Heart right ventricle (tissue), 16 donors: ENCODE results near the gene BPIFB4. TPM values are rescaled to one million over a fixed set of nuclear protein-coding genes. Genes with fewer than 3 reads are reported as not detected.

Source experiments
- ATAC-seq, 8 donors: fragments of 200-7000 bp; cut with Tn5 transposase; one replicate each; pipeline ENCODE4 v1.9.1; 2020; ENCODE audit warnings: mild to moderate bottlenecking in 8 of 8, moderate library complexity in 8 of 8, moderate number of reproducible peaks in 1 of 8
- DNase-seq, 2 donors: peaks; one replicate each; pipeline ENCODE4 v3.0.0-alpha.2; 2020
- H3K27ac ChIP-seq, 10 donors: fragments of 200-600 bp; sonication (generic) in 2 of 10; one replicate each; pipeline versions ENCODE4 v1.5.0 to v1.8.0; 2020 to 2022; ENCODE audit warnings: mild to moderate bottlenecking in 3 of 10
- H3K27me3 ChIP-seq, 7 donors: fragments of 200-600 bp; one replicate each; pipeline ENCODE4 v1.8.0; 2021 to 2022; ENCODE audit warnings: mild to moderate bottlenecking in 2 of 7
- H3K36me3 ChIP-seq, 9 donors: fragments of 200-600 bp; sonication (generic) in 1 of 9; one replicate each; pipeline versions ENCODE4 v1.5.0 to v1.8.0; 2020 to 2022; ENCODE audit warnings: mild to moderate bottlenecking in 2 of 9
- H3K4me1 ChIP-seq, 9 donors: fragments of 200-600 bp; sonication (generic) in 1 of 9; one replicate each; pipeline versions ENCODE4 v1.5.0 to v1.8.0; 2020 to 2022; ENCODE audit warnings: mild to moderate bottlenecking in 4 of 9
- H3K4me3 ChIP-seq, 10 donors: fragments of 200-600 bp; sonication (generic) in 2 of 10; one replicate each; pipeline versions ENCODE4 v1.5.0 to v1.8.0; 2020 to 2022; ENCODE audit warnings: mild to moderate bottlenecking in 7 of 10, moderate library complexity in 2 of 10
- H3K9me3 ChIP-seq, 11 donors: fragments of 200-600 bp in 10 of 11; sonication (generic) in 2 of 11; one replicate each; pipeline versions ENCODE4 v1.5.0 to v1.8.0; 2013 to 2022; ENCODE audit warnings: mild to moderate bottlenecking in 2 of 11, control low read depth in 1 of 11, moderate library complexity in 1 of 11
- CTCF ChIP-seq, 9 donors: fragments of 200-600 bp; sonication (generic) in 2 of 9; IDR thresholded peaks; one replicate each; pipeline versions ENCODE4 v1.5.0 to v1.8.0; 2021 to 2022; ENCODE audit warnings: antibody characterized with exemption in 9 of 9, mild to moderate bottlenecking in 5 of 9, moderate library complexity in 1 of 9
- WGBS, 2 donors: extraction: QIAGEN DNeasy Blood & Tissue Kit; methylation state at CpG; one replicate each; pipeline ENCODE4 v1.1.7; 2013; ENCODE audit warnings: inconsistent platforms in 1 of 2; 5-methylcytosine and 5-hydroxymethylcytosine counted together
- intact Hi-C, 10 donors: fragments of 100-400 bp; cut with DNase I; formaldehyde crosslinking; loops; one replicate each; pipeline versions ENCODE4 v1.11.1 to v1.14.2; 2022
- polyA plus RNA-seq, 2 donors: library from polyadenylated mRNA; stranded (reverse); fragments of 200-250 nt; gene quantifications; one replicate each; pipeline ENCODE4 v1.2.3, GENCODE V29; 2013
- total RNA-seq, 10 donors: library from RNA; stranded (reverse); fragmentation: NEBNext Ultra II Directional in 3 of 10; extraction: Animal tissue kit (Norgen Biotek cat#: 25700) in 3 of 10; gene quantifications; one replicate each; pipeline versions ENCODE4 v1.2.1 to v1.2.4, GENCODE V29; 2021 to 2023
- donor health status: Arrhythmogenic right ventricular cardiomyopathy.
- donor health status: ischemic (EF 13 %, LVEDD 7.1; RV severe dilation, severe dysfunction).
- donor health status: healthy with polysubstance abuse.
- donor health status: DM: no; HTN: yes; CAD: no.
- donor health status: DM: no; HTN: no; CAD: no.
- donor health status: ischemic (EF 25% LVEDD 6.9; RV normal size, moderate dysfunction).
- donor health status: ischemic (EF 25% LVEDD 5.7; RV mildly dilated, moderate dysfunction).
- donor health status: healthy.
- donor health status: DM: yes; HTN: yes; CAD: no.
- donor health status: Ischemic cardiomyopathy.
- donor health status: ischemic (EF 35%, LVEDD 5.7; RV mildly dilated, moderate dysfunction).
- donor health status: nonischemic (EF 11% LVEDD 7.7; RV severe dilation, severe dysfunction).
- donor health status: DM: yes; HTN: yes; CAD: no.
- donor health status: PGD.
- donor health status: ischemic (EF 29% LVEDD 5.4; RV normal size, mild dysfunction).
- donor health status: nonischemic (EF 23%, LVEDD 6.1; RV moderate dilation, normal function).

BPIFB4 gene
- total and polyA plus RNA-seq, 12 donors = not detected

DNA sequence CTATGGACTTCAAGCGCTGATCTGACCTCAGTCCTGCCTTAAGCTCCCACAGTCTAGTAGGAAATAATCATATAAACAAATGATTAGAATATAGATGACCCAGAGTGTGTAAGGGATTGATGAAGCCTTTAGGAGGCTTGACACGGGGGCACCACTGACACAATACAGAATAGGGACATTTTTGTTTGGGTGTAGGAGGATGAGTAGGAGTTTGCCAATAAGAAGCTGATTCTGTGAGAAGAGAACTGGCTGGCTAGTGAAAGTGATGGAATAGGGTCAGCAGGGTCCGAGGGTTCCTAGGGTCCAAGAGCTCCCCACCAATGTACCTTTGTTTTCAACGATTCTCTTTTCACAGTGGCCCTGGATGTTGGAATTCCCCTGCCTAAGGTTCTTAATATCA, 7.1 kb upstream of the BPIFB4 start:
- Histone ChIP-seq H3K36me3 (no peaks in the 10 kb centered on the region), H3K4me1 (no peaks in the 10 kb centered on the region), H3K27ac (no peak overlapping the region), H3K9me3 (peaks cover 0 to 6% (median 0%) of the 10 kb centered on the region in 11 donors), H3K4me3 (no peak overlapping the region), H3K27me3 (peaks cover 0 to 23% (median 15%) of the 10 kb centered on the region in 7 donors)
- WGBS, 2 donors = 85 to 86% methylated on average over 4 of the region's 4 CpGs
- intact Hi-C loops = no loop called here
- DNase-seq (no peak), ATAC-seq (no peak)
- no peak for TF ChIP-seq CTCF (IDR thresholded peaks at IDR 0.05)

GRCh38 chr20:33072813-33073212, 6.6 kb upstream of the BPIFB4 start:
- Histone ChIP-seq H3K4me3 (no peak overlapping the region), H3K27ac (no peak overlapping the region), H3K9me3 (peaks cover 0 to 6% (median 0%) of the 10 kb centered on the region in 11 donors), H3K27me3 (peaks cover 0 to 27% (median 15%) of the 10 kb centered on the region in 7 donors), H3K4me1 (no peaks in the 10 kb centered on the region), H3K36me3 (no peaks in the 10 kb centered on the region)
- intact Hi-C loops = no loop called here
- DNase-seq (no peak), ATAC-seq (no peak)
- WGBS, 2 donors = 79 to 86% methylated on average over 2 of the region's 2 CpGs
- no peak for TF ChIP-seq CTCF (IDR thresholded peaks at IDR 0.05)

DNA sequence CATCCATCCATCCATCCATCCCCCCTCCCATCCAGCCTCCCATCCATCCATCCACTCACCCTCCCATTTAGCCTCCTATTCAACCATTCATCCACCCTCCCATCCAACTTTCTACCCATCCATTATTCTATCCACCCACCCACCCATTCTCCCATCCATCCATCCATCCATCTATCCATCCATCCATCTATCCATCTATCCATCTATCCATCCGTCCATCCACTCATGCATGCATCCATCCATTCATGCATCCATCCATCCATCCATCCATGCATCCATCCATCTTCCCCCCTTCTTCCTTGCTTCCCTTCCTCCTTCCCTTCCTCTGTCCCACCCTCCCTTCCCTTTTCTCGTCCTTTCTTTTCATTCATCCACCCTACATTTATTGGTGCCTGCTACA, 4.8 kb upstream of the BPIFB4 start:
- Histone ChIP-seq H3K36me3 (no peaks in the 10 kb centered on the region), H3K4me1 (no peaks in the 10 kb centered on the region), H3K27me3 (peaks cover 0 to 27% (median 15%) of the 10 kb centered on the region in 7 donors), H3K27ac (no peak overlapping the region), H3K9me3 (peaks cover 0 to 6% (median 0%) of the 10 kb centered on the region in 11 donors), H3K4me3 (no peak overlapping the region)
- intact Hi-C loops = loop anchor here in 2 of 10 donors (5.0 kb wide), 1 partner anchor 172 kb away; no protein-coding TSS in a partner anchor
- DNase-seq (no peak), ATAC-seq (no peak)
- WGBS, 2 donors = 83 to 88% methylated on average over 2 of the region's 2 CpGs
- TF ChIP-seq CTCF (IDR thresholded peaks at IDR 0.05) = no peak

DNA sequence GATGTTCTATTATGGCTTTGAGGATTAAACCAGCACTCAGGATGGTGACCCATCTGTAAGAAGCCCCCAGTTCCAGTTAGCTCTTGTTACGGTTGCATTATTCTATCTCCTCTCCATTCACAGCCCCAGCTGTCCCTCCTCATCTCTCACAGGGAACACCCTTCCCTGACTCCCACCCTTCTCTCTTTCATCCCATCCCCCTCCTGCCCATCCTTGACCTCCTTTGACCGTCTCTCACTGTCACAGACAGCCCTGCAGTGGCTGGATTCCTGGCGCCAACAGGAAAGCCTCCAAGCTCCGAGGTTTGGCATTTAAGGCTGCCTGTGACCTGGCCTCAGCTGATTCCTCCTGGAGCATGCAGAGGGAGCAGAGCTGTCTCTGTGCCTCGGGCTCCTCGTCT, 4.2 kb upstream of the BPIFB4 start:
- Histone ChIP-seq H3K4me3 (no peak overlapping the region), H3K9me3 (peaks cover 0 to 6% (median 0%) of the 10 kb centered on the region in 11 donors), H3K4me1 (no peaks in the 10 kb centered on the region), H3K36me3 (no peaks in the 10 kb centered on the region), H3K27ac (no peak overlapping the region), H3K27me3 (peaks cover 0 to 26% (median 14%) of the 10 kb centered on the region in 7 donors)
- intact Hi-C loops = loop anchor here in 2 of 10 donors (5.0 kb wide), 1 partner anchor 173 kb away; no protein-coding TSS in a partner anchor
- no peak for ATAC-seq
- WGBS, 2 donors = 54 to 58% methylated on average over 6 of the region's 6 CpGs
- TF ChIP-seq CTCF (IDR thresholded peaks at IDR 0.05) = no peak
- DNase-seq = no peak
